Peyer's patch (tissue), 4 donors: Measurements from ENCODE around the gene EIF4B. TPM values are rescaled to one million over a fixed set of nuclear protein-coding genes. Genes with fewer than 3 reads are reported as not detected.

Experiments used
- DNase-seq, 3 donors: peaks; one replicate each; pipeline ENCODE4 v3.0.0-alpha.2; 2017 to 2019
- H3K27ac ChIP-seq, 4 donors: fragments of 200-600 bp; sonication (generic); one replicate each; pipeline ENCODE4 v1.5.1; 2016 to 2019
- H3K27me3 ChIP-seq, 2 donors: fragments of 200-600 bp; sonication (generic); one replicate each; pipeline ENCODE4 v1.5.1; 2019
- H3K36me3 ChIP-seq, 3 donors: fragments of 200-600 bp; sonication (generic); one replicate each; pipeline ENCODE4 v1.5.1; 2016 to 2019
- H3K4me1 ChIP-seq, 4 donors: fragments of 200-600 bp; sonication (generic); one replicate each; pipeline ENCODE4 v1.5.1; 2016 to 2019
- H3K4me3 ChIP-seq, 4 donors: fragments of 200-600 bp; sonication (generic); 1 replicate in 3 of 4; 2 replicates in 1 of 4; pipeline ENCODE4 v1.5.1; 2016 to 2019; ENCODE audit warnings: mild to moderate bottlenecking in 1 of 4
- H3K9me3 ChIP-seq, 4 donors: fragments of 200-600 bp; sonication (generic); one replicate each; pipeline ENCODE4 v1.5.1; 2016 to 2019; ENCODE audit warnings: mild to moderate bottlenecking in 1 of 4
- CTCF ChIP-seq, 6 experiments: fragments of 450-650 bp in 4 of 6; fragments of 200-600 bp in 2 of 6; sonication (generic) in 1 of 6; IDR thresholded peaks; one replicate each; pipeline ENCODE4 v1.5.1; 2017 to 2019; ENCODE audit warnings: antibody characterized with exemption in 6 of 6, mild to moderate bottlenecking in 3 of 6, moderate library complexity in 1 of 6
- POLR2A ChIP-seq, 2 donors: fragments of 450-650 bp; IDR thresholded peaks; one replicate each; pipeline ENCODE4 v1.5.1; 2017; ENCODE audit warnings: antibody characterized with exemption in 2 of 2, mild to moderate bottlenecking in 2 of 2, moderate library complexity in 2 of 2
- total RNA-seq, 4 donors: library from RNA; depleted of rRNA; stranded (reverse); fragments of >200 nt; gene quantifications; one replicate each; pipeline ENCODE4 v1.1.0, GENCODE V29; 2016

The EIF4B gene
- total RNA-seq, 4 donors from 2014 or later: 234 to 531 (median 250) TPM

- no peaks in the 10 kb centered on the region for H3K9me3 ChIP-seq
- H3K27me3 ChIP-seq: no peaks in the 10 kb centered on the region
- peaks cover 0 to 5% (median 0%) of the 10 kb centered on the region in 3 donors for H3K36me3 ChIP-seq
- peaks cover 3 to 39% (median 11%) of the 10 kb centered on the region in 4 donors for H3K4me1 ChIP-seq
- TF ChIP-seq POLR2A (IDR thresholded peaks at IDR 0.05) (no peak), CTCF (IDR thresholded peaks at IDR 0.05) (no peak)
- H3K27ac ChIP-seq: peak overlapping the region; percentile 79 to 95 (median 94)
- H3K4me3 ChIP-seq: no peak overlapping the region
- DNase-seq: peak in 1 of 3 donors; percentile 6
These were observed 38.8 kb downstream of the EIF4B start for GRCh38 chr12:53044896-53045695.

GRCh38 chr12:53045696-53046045 lies 39.4 kb downstream of the EIF4B start:
- TF ChIP-seq POLR2A (IDR thresholded peaks at IDR 0.05): no peak
- TF ChIP-seq CTCF (IDR thresholded peaks at IDR 0.05): no peak
- Histone ChIP-seq H3K4me1 (peaks cover 3 to 43% (median 11%) of the 10 kb centered on the region in 4 donors), H3K9me3 (no peaks in the 10 kb centered on the region), H3K27me3 (no peaks in the 10 kb centered on the region), H3K4me3 (peak overlapping the region in 3 of 4 donors; percentile 65 to 71 (median 66)), H3K27ac (peak overlapping the region; percentile 79 to 95 (median 94)), H3K36me3 (no peaks in the 10 kb centered on the region)
- peak in 1 of 3 donors; percentile 48 for DNase-seq

- Histone ChIP-seq H3K4me1 (peaks cover 3 to 53% (median 11%) of the 10 kb centered on the region in 4 donors), H3K27ac (peak overlapping the region; percentile 79 to 95 (median 94)), H3K4me3 (peak overlapping the region; percentile 64 to 71 (median 66)), H3K36me3 (no peaks in the 10 kb centered on the region), H3K9me3 (no peaks in the 10 kb centered on the region), H3K27me3 (no peaks in the 10 kb centered on the region)
- DNase-seq: peak in 2 of 3 donors; percentile 67 to 90
- TF ChIP-seq POLR2A (IDR thresholded peaks at IDR 0.05) (peak; percentile 71 to 89), CTCF (IDR thresholded peaks at IDR 0.05) (no peak)
These were observed 40.5 kb downstream of the EIF4B start for GRCh38 chr12:53046655-53047220.

- Histone ChIP-seq H3K4me3 (peak overlapping the region; percentile 64 to 71 (median 66)), H3K36me3 (no peaks in the 10 kb centered on the region), H3K9me3 (no peaks in the 10 kb centered on the region), H3K27me3 (no peaks in the 10 kb centered on the region), H3K4me1 (peaks cover 3 to 60% (median 11%) of the 10 kb centered on the region in 4 donors), H3K27ac (peak overlapping the region; percentile 79 to 94 (median 92))
- TF ChIP-seq CTCF (IDR thresholded peaks at IDR 0.05) (peak in 3 of 6 experiments; percentile 27 to 56 (median 30)), POLR2A (IDR thresholded peaks at IDR 0.05) (peak; percentile 27 to 47)
- DNase-seq: peak; percentile 73 to 89 (median 87)
These were observed 41.2 kb downstream of the EIF4B start for GRCh38 chr12:53047221-53048032.

GRCh38 chr12:53048033-53048779 lies 42.0 kb downstream of the EIF4B start:
- Histone ChIP-seq H3K4me1 (peaks cover 8 to 68% (median 13%) of the 10 kb centered on the region in 4 donors), H3K27ac (peak overlapping the region; percentile 77 to 94 (median 92)), H3K4me3 (peak overlapping the region; percentile 42 to 66 (median 62)), H3K9me3 (no peaks in the 10 kb centered on the region), H3K36me3 (no peaks in the 10 kb centered on the region), H3K27me3 (no peaks in the 10 kb centered on the region)
- DNase-seq: peak in 2 of 3 donors; percentile 62 to 73
- peak in 3 of 6 experiments; percentile 21 to 41 (median 39) for TF ChIP-seq CTCF (IDR thresholded peaks at IDR 0.05)
- TF ChIP-seq POLR2A (IDR thresholded peaks at IDR 0.05): no peak
